ENCODE measurements around the gene WDR70. TPM values are rescaled to one million over a fixed set of nuclear protein-coding genes. Genes with fewer than 3 reads are reported as not detected.
"Not testable (repeated sequence)": the region's sequence is repeated elsewhere in the genome, so short reads cannot be mapped to it uniquely, and the experiment has no call there.

WDR70 gene
- polyA plus RNA-seq, 4 donors, result 45.5 to 57.2 (median 55.1) TPM

DNA sequence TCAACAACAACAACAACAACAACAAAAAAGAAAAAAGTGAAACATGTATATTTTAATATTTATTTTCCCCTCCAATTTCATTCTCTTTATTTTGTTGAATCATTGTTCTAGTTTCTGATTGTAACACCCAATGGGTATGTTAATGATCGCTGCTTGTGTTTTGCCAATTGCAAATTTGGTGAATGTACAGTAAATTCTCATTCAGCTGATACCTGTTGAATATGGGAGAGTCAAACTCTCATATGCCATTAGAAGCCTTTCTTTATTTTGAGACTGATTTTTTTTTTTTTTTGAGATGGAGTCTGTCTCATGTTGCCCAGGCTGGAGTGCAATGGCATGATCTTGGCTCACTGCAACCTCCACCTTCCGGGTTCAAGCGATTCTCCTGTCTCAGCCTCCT is 72.9 kb downstream of the WDR70 start:
- DNase-seq (ENCODE audit: low read depth in 4 of 4, low spot score in 3 of 4), result not testable (repeated sequence)

GRCh38 chr5:37453252-37453651 is 74.1 kb downstream of the WDR70 start:
- not testable (repeated sequence) for DNase-seq (ENCODE audit: low read depth in 4 of 4, low spot score in 3 of 4)

DNA sequence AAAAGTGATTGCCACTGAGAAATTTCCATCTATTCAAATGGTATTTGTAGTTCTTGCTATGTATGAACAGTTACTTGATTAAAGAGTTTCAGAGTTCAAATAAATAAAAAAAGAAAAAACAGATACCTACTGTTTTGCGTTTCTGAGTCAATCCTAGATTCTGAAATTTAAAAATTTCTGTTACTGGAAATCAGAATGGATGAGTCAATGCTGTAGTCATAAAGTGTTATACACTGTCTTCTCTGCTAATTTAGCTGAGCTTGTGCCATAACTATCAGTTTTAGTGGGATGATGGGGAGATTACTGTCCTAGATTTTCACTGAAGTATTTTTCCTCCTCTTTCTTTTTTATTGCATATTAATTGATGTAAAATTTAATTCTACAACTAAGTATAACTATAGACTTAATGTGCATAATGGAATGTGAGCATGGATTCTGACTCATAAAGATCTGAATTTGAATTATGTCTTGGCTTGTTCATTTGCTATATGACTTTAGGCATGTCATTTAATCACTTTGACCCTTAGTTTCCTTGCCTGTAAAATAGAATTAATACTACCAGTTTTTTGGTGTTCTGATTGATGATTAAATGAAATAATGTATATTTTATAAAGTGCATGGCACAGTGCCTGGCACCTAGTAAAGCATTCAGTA is 75.4 kb downstream of the WDR70 start:
- not testable (repeated sequence) for DNase-seq (ENCODE audit: low read depth in 4 of 4, low spot score in 3 of 4)

DNA sequence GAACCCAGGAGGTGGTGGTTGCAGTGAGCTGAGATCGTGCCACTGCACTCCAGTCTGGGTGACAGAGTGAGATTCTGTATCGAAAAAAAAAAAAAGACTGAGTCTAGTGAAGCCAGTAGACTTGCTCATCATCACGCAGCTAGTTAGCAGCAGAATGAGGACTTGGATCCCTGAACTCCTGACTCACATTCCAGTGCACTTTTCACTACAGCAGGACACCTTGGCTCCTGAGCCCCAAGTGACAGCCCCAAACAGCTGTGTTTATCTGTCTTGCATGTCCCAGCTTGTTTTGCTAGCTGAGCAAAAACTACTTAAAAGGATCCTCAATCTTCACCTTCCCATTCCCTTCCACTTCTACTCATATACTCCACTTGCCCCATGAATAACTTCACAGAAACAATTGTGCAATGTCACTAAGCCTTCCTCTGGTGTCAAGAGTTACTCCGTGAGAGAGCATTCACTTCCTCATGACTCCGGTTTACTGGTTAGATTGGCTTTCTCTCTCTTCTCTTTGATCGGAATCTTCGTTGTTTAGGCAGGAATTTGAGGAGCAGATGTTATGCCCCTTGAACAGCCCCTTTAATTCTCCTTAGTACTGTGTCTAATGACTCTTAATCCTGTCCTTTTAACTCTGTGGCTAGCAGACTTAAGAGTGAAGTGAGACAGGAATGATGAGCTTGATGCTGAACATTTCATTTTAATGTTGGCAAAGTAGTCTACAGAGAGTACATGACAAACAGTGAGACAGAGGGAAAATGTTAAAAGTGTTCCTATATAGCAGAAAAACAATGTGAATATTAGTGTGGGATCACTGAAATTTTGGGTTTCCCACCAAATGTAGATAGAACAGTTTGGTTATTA is 84.3 kb downstream of the WDR70 start:
- not testable (repeated sequence) for DNase-seq (ENCODE audit: low read depth in 4 of 4, low spot score in 3 of 4)

- DNase-seq (ENCODE audit: low read depth in 4 of 4, low spot score in 3 of 4), result not testable (repeated sequence)
These were observed 85.5 kb downstream of the WDR70 start for GRCh38 chr5:37464581-37464980.

- not testable (repeated sequence) for DNase-seq (ENCODE audit: low read depth in 4 of 4, low spot score in 3 of 4)
These were observed 90.3 kb downstream of the WDR70 start for GRCh38 chr5:37469383-37469782.

- DNase-seq (ENCODE audit: low read depth in 4 of 4, low spot score in 3 of 4), result no peak
These were observed 92.6 kb downstream of the WDR70 start for GRCh38 chr5:37471666-37472197.

- DNase-seq (ENCODE audit: low read depth in 4 of 4, low spot score in 3 of 4), result no peak
These were observed 98.3 kb downstream of the WDR70 start for GRCh38 chr5:37477426-37477825.

- peak in 1 of 4 donors; percentile 6 for DNase-seq (ENCODE audit: low read depth in 4 of 4, low spot score in 3 of 4)
These were observed 99.2 kb downstream of the WDR70 start for GRCh38 chr5:37478121-37478894.

DNA sequence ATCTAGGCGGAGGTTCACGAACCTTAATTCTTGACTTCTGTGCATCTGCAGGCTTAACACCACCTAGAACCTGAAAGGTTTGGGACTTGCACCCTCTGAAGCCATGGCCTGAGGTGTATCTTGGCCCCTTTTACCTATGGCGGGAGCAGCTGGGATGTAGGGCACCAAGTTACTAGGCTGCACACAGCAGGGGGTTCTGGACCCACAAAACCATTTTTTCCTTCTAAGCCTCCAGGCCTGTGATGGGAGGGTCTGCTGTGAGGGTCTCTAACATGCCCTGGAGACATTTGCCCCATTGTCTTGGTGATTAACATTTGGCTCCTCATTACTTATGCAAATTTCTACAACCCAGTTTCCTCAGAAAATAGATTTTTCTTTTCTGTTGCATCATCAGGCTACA is 102.3 kb downstream of the WDR70 start:
- not testable (repeated sequence) for DNase-seq (ENCODE audit: low read depth in 4 of 4, low spot score in 3 of 4)

- no peak for DNase-seq (ENCODE audit: low read depth in 4 of 4, low spot score in 3 of 4)
These were observed 111.1 kb downstream of the WDR70 start for GRCh38 chr5:37490120-37490810.

GRCh38 chr5:37490931-37491330 is 111.8 kb downstream of the WDR70 start:
- no peak for DNase-seq (ENCODE audit: low read depth in 4 of 4, low spot score in 3 of 4)

DNA sequence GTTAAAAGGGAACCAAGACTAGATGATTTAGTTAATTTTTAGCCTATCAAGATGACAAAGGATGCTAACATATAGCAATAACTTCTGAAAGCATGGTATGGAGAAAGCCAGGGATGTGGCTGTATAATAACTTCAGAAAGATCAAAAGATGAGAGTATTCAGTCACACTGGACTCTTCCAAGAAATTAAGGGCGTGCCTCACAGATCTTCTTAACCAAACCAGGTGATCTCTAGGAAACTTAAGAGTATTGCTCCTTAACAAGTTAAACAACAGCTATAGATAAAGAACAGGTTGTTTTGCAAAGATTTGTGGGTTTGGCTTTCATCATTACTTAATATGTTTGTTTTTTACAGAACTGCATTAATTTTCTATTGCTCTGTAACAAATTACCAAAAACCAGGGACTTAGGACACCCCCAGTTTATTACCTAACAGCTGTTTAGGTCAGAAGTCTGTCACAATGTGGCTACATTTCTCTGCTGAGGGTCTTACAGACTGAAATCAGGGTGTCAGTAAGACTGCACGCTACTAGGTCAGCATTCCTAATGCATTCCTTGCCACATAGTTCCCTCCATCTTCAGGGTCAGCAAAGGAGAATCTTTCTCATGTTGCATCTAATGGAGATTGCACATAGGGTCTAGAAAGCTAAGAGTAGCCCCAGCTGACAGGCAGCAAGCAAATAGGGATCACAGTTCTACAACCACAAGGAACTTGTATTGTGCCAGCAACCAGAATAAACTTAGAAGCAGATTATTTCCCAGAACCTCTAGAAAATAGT is 113.8 kb downstream of the WDR70 start:
- DNase-seq (ENCODE audit: low read depth in 4 of 4, low spot score in 3 of 4), result no peak

GRCh38 chr5:37494756-37495155 is 115.6 kb downstream of the WDR70 start:
- no peak for DNase-seq (ENCODE audit: low read depth in 4 of 4, low spot score in 3 of 4)

DNA sequence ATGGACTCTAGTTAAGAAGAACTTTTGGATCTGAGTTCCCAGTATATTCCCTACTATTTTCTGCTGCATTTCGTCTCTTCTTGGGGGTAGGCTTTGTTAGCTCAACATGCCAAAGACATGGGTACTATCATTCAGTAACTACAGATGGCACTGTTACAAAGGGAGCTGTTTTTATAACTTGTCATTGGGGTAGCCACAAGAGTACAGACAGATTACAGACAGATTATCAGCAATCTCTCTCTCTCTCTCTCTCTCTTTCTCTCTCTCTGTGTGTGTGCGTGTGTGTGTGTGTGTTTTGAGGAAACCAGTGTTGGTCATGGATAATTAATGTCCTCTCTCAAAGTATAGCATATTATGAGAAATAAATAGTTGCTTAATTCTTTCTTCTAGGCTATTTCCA is 116.1 kb downstream of the WDR70 start:
- DNase-seq (ENCODE audit: low read depth in 4 of 4, low spot score in 3 of 4), result no peak

GRCh38 chr5:37495668-37496347 is 116.7 kb downstream of the WDR70 start:
- no peak for DNase-seq (ENCODE audit: low read depth in 4 of 4, low spot score in 3 of 4)

- DNase-seq (ENCODE audit: low read depth in 4 of 4, low spot score in 3 of 4), result no peak
These were observed 117.9 kb downstream of the WDR70 start for GRCh38 chr5:37496902-37497445.

GRCh38 chr5:37501152-37501551 is 122.0 kb downstream of the WDR70 start:
- no peak for DNase-seq (ENCODE audit: low read depth in 4 of 4, low spot score in 3 of 4)

DNA sequence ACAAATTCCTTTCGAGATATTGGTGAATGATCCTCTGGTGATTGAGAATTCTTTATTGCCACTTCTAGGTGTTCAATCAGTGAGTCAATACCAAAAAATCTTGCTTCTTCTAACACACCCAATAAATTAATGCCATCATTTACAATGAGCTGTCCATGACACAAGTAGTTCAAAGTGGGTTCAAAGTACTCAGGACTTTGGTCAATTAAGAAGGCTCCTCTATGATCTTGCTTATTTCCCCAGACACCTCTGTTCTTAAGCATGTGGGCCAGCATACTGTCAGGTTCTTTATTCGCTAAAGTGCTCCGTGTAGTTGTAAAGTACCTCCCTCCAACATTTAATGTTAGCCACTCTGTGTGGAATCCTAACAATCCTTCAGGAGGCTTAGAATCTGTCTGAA is 127.1 kb downstream of the WDR70 start:
- DNase-seq (ENCODE audit: low read depth in 4 of 4, low spot score in 3 of 4), result no peak
